ENCODE results near the gene UBN1.

The UBN1 gene

GRCh38 chr16:4813251-4814003 is 33.9 kb upstream of the UBN1 start:
- DNase-seq, result peak in 2 of 10 donors; percentile 32 to 83
- intact Hi-C loops (cut with DNase I), result no loop called here

DNA sequence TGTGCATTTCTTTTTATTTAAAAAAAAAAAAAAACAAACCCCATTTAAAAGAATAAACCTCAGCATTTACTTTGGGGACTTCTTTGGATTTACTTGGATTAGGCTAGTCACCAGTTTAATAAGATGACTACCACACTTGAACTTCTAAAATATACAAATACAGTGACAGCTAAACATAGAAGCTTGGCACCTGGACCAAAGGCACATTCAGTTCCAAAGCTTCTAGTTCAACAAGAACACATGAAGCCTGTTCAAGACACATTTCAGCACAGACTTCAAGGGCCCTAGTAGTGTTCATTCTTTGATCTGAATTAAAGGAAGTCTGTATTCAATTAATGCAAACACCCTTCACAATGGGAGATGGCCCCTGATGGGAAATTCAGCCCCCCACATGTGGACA is 33.2 kb upstream of the UBN1 start:
- intact Hi-C loops (cut with DNase I), result no loop called here
- no peak for DNase-seq

DNA sequence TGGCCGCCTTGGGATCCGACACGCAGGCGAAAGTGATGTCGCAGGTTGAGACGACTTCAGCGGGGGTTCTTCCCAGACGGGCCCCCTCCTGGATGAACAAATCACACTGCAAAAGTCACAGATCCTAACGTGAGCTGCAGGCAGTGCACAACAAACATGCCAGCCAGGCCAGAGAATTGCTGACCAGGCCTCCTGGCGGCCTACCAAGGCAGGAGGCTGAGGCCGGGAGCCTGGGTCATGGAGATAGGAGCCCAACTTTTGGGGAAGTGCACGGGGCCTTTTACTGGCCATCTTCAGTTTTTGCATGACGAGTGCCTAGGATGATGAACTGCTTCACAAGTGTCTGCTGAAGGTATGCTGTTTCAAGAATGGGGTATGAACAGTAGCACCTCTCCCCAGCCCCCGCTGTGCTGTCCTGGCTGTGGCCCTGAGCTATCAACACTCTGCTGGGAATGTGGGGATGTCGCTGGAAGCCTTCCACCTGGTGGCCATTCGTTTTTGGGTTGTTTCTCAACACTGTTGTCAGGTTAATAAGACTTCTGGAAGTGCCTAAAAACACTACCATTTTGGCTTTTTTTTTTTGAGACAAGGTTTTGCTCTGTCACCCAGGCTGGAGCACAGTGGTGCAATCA is 32.6 kb upstream of the UBN1 start:
- peak in 2 of 10 donors; percentile 30 to 67 for DNase-seq
- intact Hi-C loops (cut with DNase I), result no loop called here

- intact Hi-C loops (cut with DNase I), result no loop called here
- peak in 1 of 10 donors; percentile 81 for DNase-seq
These were observed 26.6 kb upstream of the UBN1 start for GRCh38 chr16:4820652-4821051.

- DNase-seq, result no peak
- intact Hi-C loops (cut with DNase I), result no loop called here
These were observed 22.1 kb upstream of the UBN1 start for GRCh38 chr16:4825196-4825595.

GRCh38 chr16:4826526-4826925 is 20.8 kb upstream of the UBN1 start:
- intact Hi-C loops (cut with DNase I), result no loop called here

GRCh38 chr16:4826980-4827379 is 20.3 kb upstream of the UBN1 start:
- no peak for DNase-seq
- intact Hi-C loops (cut with DNase I), result no loop called here

More at GRCh38 chr16:4826526-4826925, 20.8 kb upstream of the UBN1 start:
- peak in 1 of 10 donors; percentile 21 for DNase-seq

- intact Hi-C loops (cut with DNase I), result no loop called here
These were observed 18.5 kb upstream of the UBN1 start for GRCh38 chr16:4828567-4829321.

DNA sequence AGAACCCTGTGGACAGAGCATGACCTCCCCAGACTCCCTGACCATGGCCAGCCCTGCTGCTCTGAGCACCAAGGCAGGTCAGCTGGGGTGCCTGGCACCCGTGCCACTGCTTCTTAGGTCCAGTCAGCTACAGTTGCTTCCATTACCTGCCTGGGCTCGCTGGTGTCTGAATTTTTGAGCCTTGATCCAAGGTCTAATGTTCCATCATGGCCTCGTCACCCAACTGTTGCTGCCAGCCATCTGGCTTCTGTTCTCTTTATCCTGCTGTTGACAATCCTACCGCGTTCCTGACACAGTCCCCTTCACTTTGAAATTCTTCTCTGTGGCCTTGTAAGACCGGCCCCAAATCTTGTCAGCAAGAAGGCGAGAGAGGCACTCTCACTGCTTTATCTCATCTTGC is 16.9 kb upstream of the UBN1 start:
- intact Hi-C loops (cut with DNase I), result no loop called here
- DNase-seq, result no peak

More at GRCh38 chr16:4828567-4829321, 18.5 kb upstream of the UBN1 start:
- no peak for DNase-seq

DNA sequence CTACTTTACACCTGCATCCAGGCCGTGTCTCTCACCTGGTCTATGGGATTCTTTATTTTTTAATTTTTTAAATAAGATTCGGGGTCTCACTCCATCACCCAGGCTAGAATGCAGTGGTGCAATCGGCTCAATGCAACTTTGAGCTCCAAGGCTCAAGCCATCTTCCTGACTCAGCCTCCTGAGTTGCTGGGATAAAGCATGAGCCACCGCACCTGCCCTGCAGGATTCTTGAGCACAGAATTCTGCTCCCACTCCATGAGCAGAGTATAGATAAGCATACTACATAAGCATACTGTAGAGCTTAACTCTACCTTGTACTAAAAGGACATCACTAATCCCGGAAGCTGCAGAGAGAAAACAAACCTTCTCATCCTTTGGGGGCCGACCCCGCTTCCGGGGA is 15.7 kb upstream of the UBN1 start:
- intact Hi-C loops (cut with DNase I), result no loop called here
- DNase-seq, result no peak

- DNase-seq, result no peak
- intact Hi-C loops (cut with DNase I), result no loop called here
These were observed 14.5 kb upstream of the UBN1 start for GRCh38 chr16:4832698-4833343.

DNA sequence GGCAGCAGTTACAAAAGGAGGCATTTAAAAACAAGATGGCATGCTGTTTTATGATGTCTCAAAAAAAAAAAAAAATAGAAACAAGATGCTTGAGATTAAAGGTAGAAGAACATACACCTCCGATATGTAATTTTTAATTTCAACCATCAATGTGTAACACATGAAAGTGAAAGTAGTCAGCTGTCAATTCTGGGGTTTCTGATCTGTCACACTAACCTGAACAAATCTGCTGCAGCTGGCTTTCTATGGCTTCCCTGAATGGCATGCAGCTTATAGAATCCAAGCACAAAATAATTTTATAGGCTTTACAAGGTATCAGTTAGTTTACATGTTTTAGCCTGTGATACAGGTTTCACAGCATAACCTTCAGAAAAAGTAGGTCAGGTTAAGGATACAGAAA is 13.7 kb upstream of the UBN1 start:
- no peak for DNase-seq
- intact Hi-C loops (cut with DNase I), result no loop called here

DNA sequence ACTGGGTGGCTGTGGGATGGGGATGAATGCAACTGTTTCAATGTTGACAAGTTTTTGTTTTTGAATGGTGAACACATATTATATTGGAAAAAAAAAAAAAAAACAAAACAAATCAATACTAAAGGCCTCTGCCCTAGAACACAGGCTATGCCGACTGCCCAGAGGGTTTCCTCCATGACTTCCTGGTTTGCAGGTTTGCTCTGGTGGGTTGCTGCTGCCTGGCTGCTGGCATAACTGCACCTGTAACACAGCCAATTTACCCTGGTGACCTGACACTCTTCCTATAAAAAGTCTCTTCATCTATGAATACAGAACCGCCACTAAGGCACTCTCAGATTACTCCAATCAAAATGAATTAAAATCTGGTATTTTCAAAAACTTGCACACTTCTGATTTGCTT is 10.6 kb upstream of the UBN1 start:
- intact Hi-C loops (cut with DNase I), result no loop called here
- no peak for DNase-seq

DNA sequence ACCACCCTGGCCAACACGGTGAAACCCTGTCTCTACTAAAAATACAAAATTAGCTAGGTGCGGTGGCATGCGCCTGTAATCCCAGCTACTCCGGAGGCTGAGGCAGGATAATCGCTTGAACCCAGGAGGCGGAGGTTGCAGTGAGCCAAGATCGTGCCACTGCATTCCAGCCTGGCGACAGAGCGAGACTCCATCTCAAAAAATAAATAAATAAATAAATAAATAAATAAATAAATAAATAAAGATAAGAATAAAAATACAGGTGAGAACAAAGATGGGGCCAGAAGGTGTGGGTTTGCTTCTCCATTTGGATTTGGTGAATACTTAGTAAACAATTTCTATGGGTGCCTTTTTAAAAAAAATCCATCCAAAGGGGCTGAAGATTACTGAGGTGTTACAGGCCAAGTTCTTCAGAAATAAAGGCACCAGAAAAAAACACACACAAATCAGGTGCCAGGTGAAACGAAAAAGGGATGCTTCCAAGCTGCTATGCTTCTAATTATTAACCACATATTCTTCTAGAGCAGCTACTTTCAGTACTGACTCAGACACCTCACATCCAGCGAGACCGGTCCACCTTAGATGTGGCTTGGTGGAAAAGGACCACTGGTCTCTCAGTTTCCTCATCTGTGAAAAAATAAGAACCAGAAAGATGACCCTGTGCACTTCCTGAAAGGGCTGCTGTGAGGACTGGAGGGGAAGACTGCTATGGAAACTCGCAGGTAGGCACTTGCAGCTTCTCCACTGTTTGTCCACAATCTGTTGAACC is 9.4 kb upstream of the UBN1 start:
- intact Hi-C loops (cut with DNase I), result no loop called here
- no peak for DNase-seq

- intact Hi-C loops (cut with DNase I), result loop anchor here (10.0 kb wide), 2 partner anchors 145 to 195 kb away; partner anchors contain the start of genes NAGPA and NUDT16L1
- DNase-seq, result no peak
These were observed 7.3 kb upstream of the UBN1 start for GRCh38 chr16:4839942-4840341.

- intact Hi-C loops (cut with DNase I), result loop anchor here (10.0 kb wide), 2 partner anchors 146 to 194 kb away; partner anchors contain the start of genes NAGPA and NUDT16L1
These were observed 6.3 kb upstream of the UBN1 start for GRCh38 chr16:4840984-4841383.

DNA sequence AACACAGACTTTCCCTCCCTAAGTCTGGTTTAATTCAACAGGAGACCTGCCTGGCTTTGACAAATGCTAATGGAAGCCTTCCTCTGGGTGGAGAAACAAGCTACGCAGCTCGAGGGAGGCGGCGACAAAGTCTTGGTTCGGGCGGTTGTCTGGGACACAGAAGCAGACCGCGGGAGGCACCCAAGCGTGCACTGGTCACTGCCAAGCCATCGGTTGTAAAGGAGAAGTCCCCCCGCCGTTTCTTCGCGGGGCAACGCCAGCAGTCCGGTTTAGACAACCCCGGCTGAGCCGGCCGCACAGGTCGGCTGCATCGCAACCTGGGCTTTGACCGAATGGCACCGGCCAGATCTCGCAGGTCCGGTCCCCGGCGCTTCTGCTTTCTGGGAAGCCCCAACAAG is 779 bp upstream of the UBN1 start:
- DNase-seq, result peak; percentile 20 to 93 (median 55)
- intact Hi-C loops (cut with DNase I), result loop anchor here (2.0 to 10.0 kb wide), 5 partner anchors 44 to 188 kb away; partner anchors contain the start of genes NAGPA, NUDT16L1, ROGDI and SEC14L5

More at GRCh38 chr16:4840984-4841383, 6.3 kb upstream of the UBN1 start:
- DNase-seq, result no peak

- intact Hi-C loops (cut with DNase I), result loop anchor here (2.0 to 10.0 kb wide), 5 partner anchors 45 to 187 kb away; partner anchors contain the start of genes NAGPA, NUDT16L1, ROGDI and SEC14L5
- peak in 2 of 10 donors; percentile 13 to 19 for DNase-seq
These were observed 700 bp downstream of the UBN1 start for GRCh38 chr16:4847774-4848587.

- intact Hi-C loops (cut with DNase I), result no loop called here
- DNase-seq, result no peak
These were observed 2.9 kb downstream of the UBN1 start for GRCh38 chr16:4850211-4850610.
